Measurements from ENCODE around the gene NFKB1. TPM values are rescaled to one million over a fixed set of nuclear protein-coding genes. Genes with fewer than 3 reads are reported as not detected.
A peak's percentile ranks its signal among the peaks of the same experiment; 100 is the strongest.

NFKB1 gene
- total RNA-seq, 1 experiment from 2014 or later, result 22.3 TPM

GRCh38 chr4:102533348-102533747 lies 32.2 kb downstream of the NFKB1 start:
- no peak for DNase-seq (ENCODE audit: low read depth)

- DNase-seq (ENCODE audit: low read depth), result no peak
These were observed 32.7 kb downstream of the NFKB1 start for GRCh38 chr4:102533904-102534303.

- no peak for DNase-seq (ENCODE audit: low read depth)
These were observed 33.7 kb downstream of the NFKB1 start for GRCh38 chr4:102534845-102535244.

- DNase-seq (ENCODE audit: low read depth), result peak; percentile 73
These were observed 34.4 kb downstream of the NFKB1 start for GRCh38 chr4:102535398-102536082.

- no peak for DNase-seq (ENCODE audit: low read depth)
These were observed 35.6 kb downstream of the NFKB1 start for GRCh38 chr4:102536768-102537167.

- DNase-seq (ENCODE audit: low read depth), result no peak
These were observed 36.1 kb downstream of the NFKB1 start for GRCh38 chr4:102537269-102537668.

GRCh38 chr4:102541697-102542096 lies 40.5 kb downstream of the NFKB1 start:
- DNase-seq (ENCODE audit: low read depth), result no peak

GRCh38 chr4:102543030-102543928 lies 42.1 kb downstream of the NFKB1 start:
- DNase-seq (ENCODE audit: low read depth), result no peak

- DNase-seq (ENCODE audit: low read depth), result no peak
These were observed 45.5 kb downstream of the NFKB1 start for GRCh38 chr4:102546635-102547034.

GRCh38 chr4:102547973-102548372 lies 46.8 kb downstream of the NFKB1 start:
- no peak for DNase-seq (ENCODE audit: low read depth)

- DNase-seq (ENCODE audit: low read depth), result peak; percentile 82
These were observed 50.9 kb downstream of the NFKB1 start for GRCh38 chr4:102551958-102552565.

- peak; percentile 21 for DNase-seq (ENCODE audit: low read depth)
These were observed 51.6 kb downstream of the NFKB1 start for GRCh38 chr4:102552781-102553180.

GRCh38 chr4:102553982-102554381 lies 52.8 kb downstream of the NFKB1 start:
- DNase-seq (ENCODE audit: low read depth), result peak; percentile 38

GRCh38 chr4:102554482-102554881 lies 53.3 kb downstream of the NFKB1 start:
- peak; percentile 42 for DNase-seq (ENCODE audit: low read depth)

GRCh38 chr4:102554992-102555391 lies 53.8 kb downstream of the NFKB1 start:
- DNase-seq (ENCODE audit: low read depth), result no peak

GRCh38 chr4:102557636-102558035 lies 56.5 kb downstream of the NFKB1 start:
- DNase-seq (ENCODE audit: low read depth), result no peak

- DNase-seq (ENCODE audit: low read depth), result no peak
These were observed 59.0 kb downstream of the NFKB1 start for GRCh38 chr4:102560115-102560514.

- DNase-seq (ENCODE audit: low read depth), result no peak
These were observed 59.6 kb downstream of the NFKB1 start for GRCh38 chr4:102560571-102561341.

GRCh38 chr4:102563000-102563399 lies 61.8 kb downstream of the NFKB1 start:
- no peak for DNase-seq (ENCODE audit: low read depth)

- DNase-seq (ENCODE audit: low read depth), result peak; percentile 64
These were observed 63.4 kb downstream of the NFKB1 start for GRCh38 chr4:102564399-102565059.

- DNase-seq (ENCODE audit: low read depth), result no peak
These were observed 64.5 kb downstream of the NFKB1 start for GRCh38 chr4:102565696-102566095.
